ENCODE data around the gene GATAD2A. TPM values are rescaled to one million over a fixed set of nuclear protein-coding genes. Genes with fewer than 3 reads are reported as not detected.

Gene GATAD2A
- total and polyA plus RNA-seq, 2 of the 8 experiments (the other 6 are each of a cell fraction or from before 2014, with no cell fraction given) = 38.4 to 205 TPM

DNA sequence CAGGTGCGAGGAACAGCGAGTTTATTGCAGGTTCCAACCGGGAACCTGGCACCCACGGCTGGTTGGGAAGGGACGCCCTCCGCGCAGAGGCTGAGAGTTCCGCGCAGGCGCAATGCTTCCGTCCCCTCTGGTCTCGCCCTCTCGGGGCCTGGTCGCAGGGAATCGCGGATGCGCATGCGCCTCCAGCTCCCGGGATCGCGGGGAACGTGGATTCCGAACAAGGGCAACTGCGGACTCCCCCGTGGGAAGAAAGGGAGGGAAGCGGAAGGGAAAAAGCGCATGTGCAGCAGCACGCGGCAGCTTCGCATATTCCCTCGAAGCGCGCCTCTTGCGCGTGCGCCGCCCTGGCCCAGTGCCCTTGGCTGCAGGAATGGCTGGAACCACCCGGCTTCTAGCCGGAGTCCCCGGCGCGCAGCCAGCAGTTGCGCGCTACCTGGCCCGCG lies 108.8 kb downstream of the GATAD2A start (continued):
- TF ChIP-seq EGR1 (IDR thresholded peaks at IDR 0.05; ENCODE audit: borderline replicate concordance, low read depth, low read length) = no peak
- TF ChIP-seq KDM5A (IDR thresholded peaks at IDR 0.05; ENCODE audit: low read length) = no peak
- no peak for TF ChIP-seq BCL11A (IDR thresholded peaks at IDR 0.05; ENCODE audit: low read depth in 2 of 2, low read length in 2 of 2)
- TF ChIP-seq SAP30 (IDR thresholded peaks at IDR 0.05; ENCODE audit: insufficient read depth, insufficient replicate concordance, low read length) = no peak
- TF ChIP-seq BACH1 (IDR thresholded peaks at IDR 0.05; ENCODE audit: low read length) = no peak
- TF ChIP-seq PHF8 (conservative IDR thresholded peaks at IDR 0.05; ENCODE audit: low read depth, low read length) = no peak
- no peak for TF ChIP-seq CTBP2 (IDR thresholded peaks at IDR 0.05; ENCODE audit: borderline replicate concordance, insufficient read depth, insufficient read length, low read length)
- TF ChIP-seq SIN3A (conservative IDR thresholded peaks at IDR 0.05 in 1 of 2, IDR thresholded peaks at IDR 0.05 in 1 of 2; ENCODE audit: low read depth in 1 of 2, low read length in 2 of 2) = no peak
- no peak for TF ChIP-seq CBX8 (IDR thresholded peaks at IDR 0.05; ENCODE audit: borderline replicate concordance, low read depth, low read length)
- no peak for TF ChIP-seq CEBPB (IDR thresholded peaks at IDR 0.05; ENCODE audit: low read depth, low read length)

Data from H1 (cell line).